ENCODE measurements around the gene KLC1.

KLC1 gene

DNA sequence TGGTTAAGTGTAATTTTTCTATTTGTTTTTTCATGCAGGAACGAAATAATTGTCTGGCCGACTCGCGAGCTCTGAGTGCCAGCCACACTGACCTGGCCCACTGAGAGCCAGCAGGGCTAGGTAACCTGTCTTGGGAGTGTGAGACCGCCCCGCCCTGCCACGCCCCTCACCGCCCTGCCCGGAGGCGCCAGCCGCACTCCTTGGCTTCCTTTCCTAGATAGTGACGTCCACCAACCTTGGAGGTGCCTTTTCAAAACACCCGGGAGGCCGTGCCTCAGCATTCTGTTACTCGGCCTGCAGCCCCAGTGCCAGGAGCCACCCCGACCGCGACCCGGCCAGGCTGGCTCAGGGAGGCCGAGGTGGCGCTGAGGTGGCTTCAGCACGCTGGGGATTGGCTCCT, 64.5 kb downstream of the KLC1 start:
- no peak for DNase-seq

DNA sequence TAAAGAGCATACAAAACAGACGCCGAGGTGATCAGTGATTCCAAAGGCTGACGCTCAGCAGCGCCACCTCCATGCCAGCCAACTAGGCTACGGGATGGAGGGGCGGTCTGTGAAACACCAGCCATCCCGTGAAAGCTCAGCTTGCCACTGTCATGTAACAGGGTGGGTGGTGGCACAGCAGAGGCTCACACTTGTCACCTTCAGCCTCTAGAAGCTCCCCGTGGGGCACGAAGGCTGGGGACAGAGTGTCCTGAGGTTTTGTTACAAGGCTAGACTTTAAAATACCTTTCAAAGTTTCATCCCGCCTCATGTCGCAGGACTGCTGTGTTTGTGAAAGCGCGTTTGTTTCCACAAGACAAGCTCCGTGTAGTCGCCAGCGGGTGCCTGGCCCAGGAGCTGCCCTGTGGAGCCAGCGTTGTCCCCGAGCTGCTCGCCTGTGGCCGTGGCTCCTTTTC, 65.6 kb downstream of the KLC1 start:
- no peak for DNase-seq

DNA sequence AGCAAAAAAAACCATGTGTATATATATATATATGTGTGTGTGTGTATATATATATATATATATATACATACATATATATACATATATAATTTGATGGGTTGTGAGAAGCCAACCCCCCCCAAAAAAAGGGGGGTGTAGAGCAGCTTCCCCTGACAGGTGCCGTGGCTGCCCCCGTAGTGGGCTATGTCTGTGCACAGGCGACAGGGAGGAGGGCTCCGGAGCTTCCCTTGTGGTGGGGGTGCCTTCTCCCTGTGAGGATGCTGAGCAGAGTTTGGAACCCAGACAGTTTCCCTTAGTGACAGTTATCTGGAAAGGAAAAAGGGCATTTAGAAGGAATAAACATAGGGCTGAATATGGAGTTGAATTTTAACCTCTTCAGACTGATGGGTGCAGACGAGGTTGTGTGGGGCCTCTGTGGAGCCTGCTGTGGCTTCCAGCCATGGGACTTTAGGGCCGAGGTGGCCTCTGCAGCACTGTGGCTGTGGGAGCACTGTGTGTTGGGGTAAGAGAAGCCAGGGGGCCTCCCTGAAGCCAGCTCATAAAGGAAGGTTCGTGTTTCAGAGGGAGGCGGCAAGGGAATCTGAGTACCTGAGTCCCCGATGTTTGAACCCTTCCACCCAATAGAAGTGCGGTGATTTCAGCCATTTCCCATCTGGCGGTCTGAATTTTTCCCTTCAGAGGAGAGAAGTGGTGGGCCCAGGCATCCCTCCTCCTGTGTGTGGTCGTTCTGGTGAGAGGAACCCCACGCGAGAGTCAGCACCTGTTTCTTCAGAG, 66.5 kb downstream of the KLC1 start:
- DNase-seq, result no peak

DNA sequence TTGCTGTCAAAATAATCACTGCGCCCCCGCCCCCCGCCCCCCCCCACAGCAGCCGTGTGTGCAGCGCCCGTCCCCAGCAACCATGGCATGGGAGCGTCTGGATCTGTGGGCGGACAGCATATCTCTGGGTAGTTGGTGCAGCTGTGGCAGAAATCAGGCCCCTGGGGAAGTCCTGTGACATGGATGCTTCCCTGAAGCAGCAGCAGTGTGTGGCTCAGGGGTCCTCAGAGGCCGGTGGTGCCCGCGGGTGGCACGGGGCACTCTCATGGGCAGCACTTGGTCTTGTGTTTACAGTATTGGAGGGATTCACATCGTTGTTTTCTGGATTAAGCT, 67.0 kb downstream of the KLC1 start:
- DNase-seq, result no peak

DNA sequence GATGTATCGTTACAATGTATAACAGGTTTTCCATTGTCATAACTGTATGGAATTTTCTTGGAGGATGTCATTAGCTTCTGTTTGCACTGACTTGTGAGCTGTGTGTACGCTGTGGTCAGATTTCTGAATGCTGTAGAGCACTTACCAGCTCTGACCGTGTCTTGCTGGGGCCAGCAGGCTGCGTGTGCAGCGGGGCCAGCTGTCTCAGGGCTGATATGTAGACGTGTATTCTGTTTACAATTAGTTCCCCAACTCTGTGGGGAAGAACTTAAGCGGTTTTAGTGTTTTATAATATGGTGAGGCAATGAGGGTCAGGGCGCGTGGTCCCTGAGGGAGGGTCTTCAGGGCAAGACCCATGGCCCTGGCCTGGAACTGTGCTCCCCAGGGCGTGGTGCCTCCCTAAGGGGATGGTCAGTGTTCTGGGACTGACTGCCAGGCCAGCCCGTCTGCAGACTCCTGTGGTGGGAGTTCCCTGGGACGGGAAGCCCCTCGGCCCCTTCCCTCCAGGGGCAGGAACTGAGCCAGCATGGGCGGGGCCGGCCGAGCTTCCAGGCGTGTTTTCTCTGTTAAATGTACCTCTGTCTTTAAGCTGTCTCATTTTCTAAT, 67.6 kb downstream of the KLC1 start:
- DNase-seq, result no peak

DNA sequence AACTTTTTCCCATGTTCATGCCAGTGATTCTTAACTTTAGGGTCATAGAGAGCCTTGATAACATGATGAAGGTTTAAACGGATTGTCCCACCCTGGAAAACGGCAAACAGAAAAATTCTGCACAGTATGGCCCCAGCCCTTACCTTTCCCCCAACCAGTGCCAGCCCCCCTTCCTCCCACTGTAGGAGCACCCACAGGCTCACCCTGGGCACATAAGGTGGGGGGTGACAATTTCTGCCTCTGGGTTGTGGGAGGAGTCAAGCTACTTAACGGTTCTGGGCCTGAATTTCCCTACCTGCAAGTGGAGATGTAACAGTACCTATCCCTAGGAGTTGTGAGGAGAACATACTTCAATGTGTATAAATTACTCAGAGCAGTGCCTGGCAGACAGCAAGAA, 68.2 kb downstream of the KLC1 start:
- DNase-seq, result no peak

DNA sequence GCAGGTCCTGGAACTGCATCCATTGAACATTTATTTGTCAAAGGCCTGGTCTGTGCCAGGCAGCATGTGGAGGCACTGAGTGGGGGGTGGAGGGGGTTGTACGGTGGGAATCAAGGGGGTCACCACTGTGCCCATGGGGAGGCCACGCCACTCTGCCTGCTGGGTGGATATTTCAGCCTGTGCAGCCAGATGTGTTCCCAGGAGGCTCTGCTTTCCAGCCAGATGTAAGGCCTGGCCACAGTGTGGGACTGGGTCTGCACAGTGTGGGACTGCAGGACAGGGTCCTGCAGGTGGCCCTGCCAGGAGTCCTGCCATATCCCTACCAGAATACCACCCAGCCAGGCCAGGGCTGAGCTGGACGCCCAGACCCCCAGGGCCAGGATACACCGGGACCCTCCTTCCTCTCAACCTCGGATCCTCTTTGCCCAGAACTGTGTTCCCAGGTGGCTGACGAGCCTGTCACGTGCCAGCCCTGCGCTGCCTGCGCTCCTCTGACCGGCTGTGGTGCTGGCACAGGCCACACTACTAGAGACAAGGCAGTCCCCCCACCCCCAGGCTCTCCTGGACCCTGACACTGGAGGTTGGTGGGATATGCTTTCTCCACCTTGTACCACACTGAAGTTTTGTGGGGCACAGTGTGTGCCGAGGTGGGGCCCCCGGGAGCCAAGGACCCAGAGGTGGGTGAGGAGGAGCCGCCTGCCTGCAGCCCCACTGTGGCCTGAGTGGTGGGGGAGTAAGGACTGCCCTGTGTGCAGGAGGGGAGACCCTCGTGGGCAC, 68.8 kb downstream of the KLC1 start:
- no peak for DNase-seq

DNA sequence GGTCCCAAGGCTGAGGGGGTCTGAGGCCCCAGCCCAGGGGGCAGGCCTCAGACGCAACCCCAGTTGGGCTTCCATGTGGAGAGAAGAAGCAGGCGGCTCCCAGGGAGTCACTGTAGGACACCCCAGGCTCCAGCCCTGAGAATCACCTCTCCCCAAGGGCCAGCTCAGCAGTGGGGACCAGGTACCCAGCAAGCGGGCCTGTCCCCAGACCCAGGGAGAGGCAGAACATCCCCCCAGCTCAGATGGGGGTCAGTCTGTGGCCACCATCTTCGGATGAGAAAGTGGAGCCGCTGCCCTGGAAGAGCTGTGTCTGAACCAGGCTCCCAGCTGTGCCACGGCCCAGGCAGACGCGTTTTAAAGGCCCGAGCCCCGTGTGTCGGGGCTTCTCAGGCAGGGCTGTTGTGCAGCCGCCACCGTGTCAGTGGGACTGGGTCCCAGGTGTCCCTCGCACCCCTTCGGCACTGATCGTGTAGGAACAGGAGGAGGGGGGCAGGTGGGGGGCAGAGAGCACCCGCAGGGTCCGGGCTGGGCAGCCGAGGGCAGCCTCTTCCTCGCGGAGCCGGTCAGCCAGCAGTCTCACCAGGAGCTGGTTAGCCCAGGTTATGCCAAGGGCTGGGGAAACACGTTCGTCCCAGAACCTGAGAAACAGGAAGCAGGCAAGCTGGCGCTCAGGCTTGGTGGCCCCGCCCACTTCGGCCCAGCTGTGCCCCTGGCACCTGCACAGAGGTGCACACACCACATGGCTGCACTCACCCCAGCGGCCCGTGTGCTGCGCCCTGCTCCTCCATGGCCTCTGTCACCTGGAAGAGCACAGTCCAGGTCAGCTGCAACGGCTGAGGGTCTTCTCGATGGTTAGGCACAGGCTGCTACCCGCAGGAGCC, 69.6 kb downstream of the KLC1 start:
- no peak for DNase-seq

DNA sequence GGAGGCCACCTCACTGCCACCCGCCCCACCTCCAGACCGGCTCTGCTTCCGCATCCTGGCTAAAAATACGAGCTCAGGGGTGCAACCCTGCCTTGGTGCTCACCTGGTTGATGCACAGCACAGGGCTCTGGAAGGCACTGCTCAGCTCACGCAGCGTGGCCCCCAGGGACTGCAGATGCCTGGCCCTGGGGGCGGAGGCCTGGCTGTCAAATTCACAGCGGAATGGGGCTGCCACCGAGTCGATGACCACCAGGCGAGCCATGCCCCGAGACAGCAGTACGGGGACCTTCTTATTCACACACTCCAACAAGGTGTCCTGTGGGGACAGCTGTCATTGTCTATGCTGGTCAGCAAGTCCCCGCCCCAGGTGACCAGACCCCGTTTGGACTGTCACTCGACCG, 70.2 kb downstream of the KLC1 start:
- no peak for DNase-seq

DNA sequence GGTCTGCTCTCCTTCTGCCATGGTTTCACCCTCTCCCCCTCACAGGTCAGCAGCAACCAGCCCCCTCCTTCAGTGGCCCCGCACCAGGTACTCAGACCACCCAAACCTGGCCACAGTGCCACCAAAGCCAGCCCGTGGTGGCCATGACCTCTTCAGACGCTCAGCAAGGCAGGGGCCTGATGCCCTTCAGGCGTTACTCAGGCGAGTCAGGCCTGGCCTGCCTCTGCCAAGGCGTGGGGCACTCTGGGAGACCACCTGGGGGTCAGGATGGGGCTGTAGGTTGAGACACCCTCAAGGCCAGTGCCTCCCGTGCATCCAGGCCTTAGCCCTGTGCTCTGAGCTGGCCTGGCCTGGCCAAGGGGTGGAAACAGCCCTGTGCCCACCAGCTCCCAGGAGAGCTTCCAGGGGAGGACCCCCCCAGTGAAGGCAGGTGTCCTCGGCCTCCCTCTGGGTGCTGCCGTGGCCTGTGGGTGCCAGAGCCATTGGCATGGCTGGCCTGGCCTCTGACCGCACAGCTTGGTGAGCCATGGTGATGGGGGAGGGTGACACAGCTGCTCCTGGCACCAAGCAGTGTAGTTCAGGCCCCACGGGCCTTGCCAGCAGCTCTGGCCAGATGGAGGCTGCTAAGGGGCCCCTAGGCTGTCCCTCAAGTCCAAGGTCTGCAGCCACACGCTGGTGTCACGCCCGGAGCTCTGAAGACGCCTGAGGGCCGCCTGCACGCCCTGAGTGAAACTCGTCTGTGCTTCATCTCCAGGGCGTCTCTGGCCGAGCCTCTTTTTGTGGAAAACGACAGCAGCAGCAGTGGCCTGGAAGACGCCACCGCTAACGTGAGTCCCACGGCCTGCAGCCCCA, 71.1 kb downstream of the KLC1 start:
- DNase-seq, result no peak

DNA sequence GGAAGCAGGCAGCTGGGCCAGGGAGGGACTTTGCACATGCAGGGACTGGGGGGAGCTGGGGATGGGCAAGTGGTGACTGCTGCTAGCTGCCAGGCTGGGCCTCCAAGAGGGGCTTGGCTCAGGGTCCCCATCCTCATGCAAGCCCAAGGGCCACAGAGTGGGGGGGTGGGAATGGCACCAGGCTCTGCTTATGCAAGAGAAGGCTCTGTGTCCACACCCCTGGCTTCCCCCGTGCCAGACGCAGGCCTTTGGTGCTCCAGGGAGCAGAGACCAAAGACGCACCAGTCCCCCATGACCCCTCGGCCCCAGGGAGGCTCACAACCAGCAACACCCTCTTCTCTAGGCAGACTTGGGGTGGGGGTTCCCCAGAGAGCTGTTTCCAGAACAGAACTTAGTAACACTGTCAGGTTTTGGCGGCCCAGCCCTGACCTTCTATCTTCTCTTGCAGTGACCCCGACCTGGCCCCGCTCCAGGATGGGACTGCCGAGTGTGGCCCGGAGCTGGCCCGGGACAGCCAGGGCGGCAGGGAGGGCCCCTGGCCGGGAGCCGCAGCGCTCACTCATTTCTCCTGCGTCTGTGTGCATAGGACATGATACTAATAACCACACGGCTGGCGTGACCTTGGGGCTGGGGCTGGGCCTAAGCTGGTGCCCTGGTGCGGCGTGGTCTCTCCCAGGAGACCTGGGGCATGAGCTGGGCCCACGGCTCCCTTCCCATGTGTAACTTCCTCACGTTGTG, 71.9 kb downstream of the KLC1 start:
- no peak for DNase-seq

DNA sequence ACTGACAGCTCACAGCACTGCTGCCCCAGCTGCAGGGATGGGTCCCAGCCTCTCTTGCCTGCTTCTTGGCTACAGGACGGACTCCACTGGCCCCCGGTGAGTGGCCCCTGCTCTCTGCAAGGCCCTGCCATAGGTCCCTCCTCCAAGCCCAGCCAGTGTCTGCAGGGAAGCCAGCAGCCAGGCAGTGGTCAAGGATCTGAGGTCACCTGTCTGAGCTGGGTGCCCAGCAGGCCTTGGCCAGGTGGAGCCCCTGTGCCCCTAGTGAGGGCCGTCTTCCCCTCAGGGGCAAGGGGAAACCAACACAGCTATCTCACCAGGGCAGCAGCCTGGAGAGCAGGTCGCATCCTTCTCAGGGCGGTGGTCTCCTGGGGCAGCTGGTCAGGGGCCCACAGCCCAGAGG, 73.1 kb downstream of the KLC1 start:
- no peak for DNase-seq

DNA sequence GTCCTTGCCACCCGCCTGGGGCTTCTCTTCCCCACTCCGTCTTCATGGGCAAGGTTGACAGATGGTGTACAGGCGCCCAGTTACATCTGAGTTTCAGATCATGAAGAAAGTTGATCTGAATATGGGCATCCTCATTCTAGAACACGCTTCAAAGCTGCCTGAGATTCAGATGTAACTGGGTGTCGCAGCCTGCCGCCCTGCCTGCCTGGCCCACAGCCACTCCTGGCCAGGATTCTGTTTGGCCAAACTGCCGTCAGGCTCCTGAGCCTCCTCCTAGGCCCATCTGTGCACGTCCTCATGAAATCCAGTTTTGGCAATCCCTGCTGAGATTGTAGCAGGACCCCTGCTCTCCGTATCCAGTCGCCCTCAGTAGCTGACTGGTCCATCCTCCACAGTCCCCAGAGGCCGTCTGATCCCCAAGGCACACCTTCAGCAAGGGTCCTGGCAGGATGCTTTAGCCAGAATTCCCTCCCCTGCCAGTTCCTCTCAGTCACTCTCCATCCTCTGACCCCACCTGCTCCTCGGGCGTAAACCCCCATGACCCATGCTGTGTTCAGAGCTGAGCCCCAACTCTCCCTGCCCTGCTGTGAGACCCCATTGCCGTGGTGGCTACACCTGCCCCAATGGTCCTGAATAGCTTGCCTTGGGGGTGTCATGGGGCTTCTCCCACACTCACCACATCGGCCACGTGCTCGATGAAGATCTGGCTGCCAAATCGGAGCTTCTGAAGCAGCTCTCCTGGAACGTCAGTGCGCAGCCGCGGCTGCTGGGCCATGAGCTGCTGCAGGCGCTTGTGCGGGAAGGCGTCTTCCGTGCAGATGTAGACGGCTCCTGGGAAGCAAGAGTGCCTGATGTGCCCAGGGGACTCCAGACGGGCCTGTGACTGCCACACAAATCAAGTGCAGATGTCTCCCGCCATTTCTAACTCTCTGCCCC, 73.8 kb downstream of the KLC1 start:
- DNase-seq, result no peak

DNA sequence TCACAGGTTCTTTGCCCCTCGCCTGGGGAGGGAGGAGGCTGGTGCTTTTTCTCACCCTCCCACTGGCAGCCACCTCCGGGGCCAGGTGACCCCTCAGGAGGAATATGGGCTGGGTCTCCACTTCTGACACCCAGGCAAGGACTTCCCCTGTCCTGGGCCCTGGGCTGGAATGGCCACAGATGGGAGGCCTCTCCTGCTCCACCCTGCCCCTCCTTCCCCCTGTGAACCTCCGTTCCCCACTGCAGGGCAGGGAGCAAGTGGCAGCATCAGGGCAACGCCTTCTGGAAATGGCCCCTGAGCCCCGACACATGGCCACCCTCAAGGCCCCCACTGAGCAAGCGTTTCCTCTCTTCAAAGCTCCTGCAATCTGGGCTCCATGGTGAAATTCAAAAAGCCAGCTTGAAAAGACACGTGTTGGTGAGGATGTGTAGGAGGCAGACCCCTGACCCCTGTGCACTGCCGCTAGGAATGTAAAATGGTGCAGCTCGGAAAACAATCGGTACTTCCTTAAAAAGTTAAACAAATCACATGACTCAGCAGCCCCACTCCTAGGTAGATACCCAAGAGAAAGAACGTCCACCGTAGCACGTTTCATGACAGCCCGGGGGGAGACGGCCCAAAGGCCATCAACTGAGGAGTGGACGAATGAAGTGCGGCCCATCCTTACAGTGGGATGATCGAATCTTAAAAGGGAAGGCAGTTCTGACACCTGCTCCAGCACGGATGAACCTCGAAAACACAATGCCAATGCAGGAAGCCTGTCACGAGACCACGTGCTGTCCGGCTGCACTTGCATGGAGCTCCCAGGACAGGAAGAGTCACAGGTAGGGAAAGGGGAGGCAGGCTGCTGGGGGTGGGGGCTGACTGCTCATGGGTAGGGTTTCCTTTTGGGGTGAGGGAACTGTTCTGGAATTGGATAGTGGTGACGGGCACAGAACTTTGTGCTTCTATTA, 74.7 kb downstream of the KLC1 start:
- DNase-seq, result no peak

DNA sequence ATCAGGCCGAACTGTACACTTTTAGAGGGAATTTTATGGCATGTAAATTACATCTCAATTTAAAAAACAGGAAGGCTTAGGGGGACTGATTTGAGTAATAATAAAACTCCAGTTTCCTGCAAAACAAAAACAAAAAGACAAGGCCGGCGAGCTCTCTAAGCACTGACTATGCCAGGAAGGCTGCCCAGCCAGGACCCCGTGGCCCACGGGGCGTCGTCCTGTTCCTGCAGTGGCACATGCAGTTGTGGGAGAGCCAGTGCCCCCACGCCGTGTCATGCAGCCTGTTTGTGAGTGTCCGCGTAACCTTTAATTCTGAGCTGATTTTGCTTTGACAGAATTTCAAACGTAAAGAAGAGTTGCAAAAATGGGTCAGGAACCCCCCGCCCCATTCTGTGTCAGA, 75.7 kb downstream of the KLC1 start:
- no peak for DNase-seq

DNA sequence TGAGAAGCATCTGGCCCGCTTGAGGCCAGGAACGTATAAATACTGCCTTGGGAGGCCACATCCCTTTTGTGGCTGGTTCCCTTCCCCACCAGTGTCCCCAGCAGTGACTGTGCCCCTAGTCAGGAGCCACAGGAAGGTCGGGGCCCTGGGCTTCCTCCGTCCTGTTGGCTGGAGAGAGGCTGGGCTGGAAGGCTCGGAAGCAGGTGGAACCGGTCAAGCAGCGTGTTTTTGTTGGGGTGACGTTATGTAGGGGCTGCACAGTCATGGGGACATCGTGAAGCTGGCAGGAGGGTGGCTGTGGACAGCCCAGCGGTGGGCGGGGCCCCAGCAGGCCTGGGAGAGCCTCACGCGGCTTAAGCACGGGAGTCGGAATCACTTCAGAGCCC, 76.1 kb downstream of the KLC1 start:
- DNase-seq, result no peak

DNA sequence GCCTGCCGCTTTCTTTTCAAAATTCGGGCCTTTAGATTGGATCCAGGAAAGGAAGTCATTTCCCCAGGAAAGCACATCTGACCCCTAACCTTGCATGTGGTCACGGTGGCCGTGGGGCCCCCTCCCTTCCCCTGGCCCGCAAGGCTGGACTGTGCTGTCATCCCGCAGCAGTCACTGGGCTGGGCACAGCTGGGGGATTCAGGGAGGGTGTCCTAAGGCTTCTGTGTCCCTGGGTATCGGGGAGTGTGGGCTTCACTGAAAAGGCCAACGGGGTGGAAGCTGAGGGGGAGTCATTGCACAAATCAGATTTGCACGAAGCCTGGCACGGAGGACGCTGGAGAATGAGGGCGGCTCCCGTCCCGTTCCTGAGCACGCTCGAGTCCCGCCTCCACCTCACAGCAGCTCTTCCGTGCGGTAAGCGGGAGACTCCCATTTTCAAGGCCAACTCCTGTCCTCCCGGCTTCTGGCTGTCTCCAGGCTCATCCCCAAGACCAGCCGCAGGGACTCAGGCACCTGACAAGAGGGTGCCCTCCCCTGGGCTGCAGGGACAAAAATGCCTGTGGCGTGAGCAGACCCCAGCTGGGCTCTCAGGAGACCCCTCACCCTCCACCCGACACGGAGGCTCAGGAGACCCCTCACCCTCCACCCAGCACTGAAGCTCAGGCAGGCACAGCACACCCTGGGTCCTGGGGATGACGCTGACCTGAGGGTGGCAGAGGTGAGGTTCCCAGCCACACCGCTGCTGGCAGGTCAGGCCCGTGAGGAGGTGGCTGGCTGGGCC, 76.7 kb downstream of the KLC1 start:
- DNase-seq, result no peak
